Esophagus squamous epithelium (tissue), 5 donors: ENCODE data around the gene ECEL1. TPM values are rescaled to one million over a fixed set of nuclear protein-coding genes. Genes with fewer than 3 reads are reported as not detected.
A peak's percentile ranks its signal among the peaks of the same experiment; 100 is the strongest.

ENCODE experiments used
- DNase-seq: peaks from one replicate; lab custom pipeline; 2025; lab: John Stamatoyannopoulos, UW
- H3K27ac ChIP-seq, 4 donors: fragments of 200-600 bp; sonication (generic); one replicate each; pipeline ENCODE4 v1.5.1; 2016 to 2019; ENCODE audit warnings: mild to moderate bottlenecking in 1 of 4
- H3K27me3 ChIP-seq, 4 donors: fragments of 200-600 bp; sonication (generic); 1 replicate in 3 of 4; 2 replicates in 1 of 4; pipeline versions ENCODE4 v1.5.1 to v1.6.0; 2017 to 2021; ENCODE audit warnings: antibody characterized with exemption in 1 of 4
- H3K36me3 ChIP-seq, 3 donors: fragments of 200-600 bp; sonication (generic); one replicate each; pipeline ENCODE4 v1.5.1; 2016 to 2019
- H3K4me1 ChIP-seq, 3 donors: fragments of 200-600 bp; sonication (generic); one replicate each; pipeline ENCODE4 v1.5.1; 2017 to 2019
- H3K4me3 ChIP-seq, 4 donors: fragments of 200-600 bp; sonication (generic); 1 replicate in 3 of 4; 2 replicates in 1 of 4; pipeline ENCODE4 v1.5.1; 2016 to 2019; ENCODE audit warnings: mild to moderate bottlenecking in 2 of 4, moderate library complexity in 1 of 4
- H3K9me3 ChIP-seq, 3 donors: fragments of 200-600 bp; sonication (generic); one replicate each; pipeline ENCODE4 v1.5.1; 2016 to 2019
- POLR2A ChIP-seq, 4 donors: fragments of 450-650 bp; IDR thresholded peaks; one replicate each; pipeline ENCODE4 v1.6.1; 2017; ENCODE audit warnings: antibody characterized with exemption in 4 of 4, mild to moderate bottlenecking in 4 of 4, moderate library complexity in 3 of 4
- WGBS, 2 donors: methylation state at CpG; one replicate each; pipeline ENCODE4 v1.1.5; 2018; 5-methylcytosine and 5-hydroxymethylcytosine counted together
- intact Hi-C: fragments of 100-400 bp; cut with DNase I; formaldehyde crosslinking; loops from one replicate; pipeline ENCODE4 v1.15.0; 2022
- total RNA-seq, 4 donors: library from RNA; depleted of rRNA; stranded (reverse); fragments of >200 nt; gene quantifications; one replicate each; pipeline ENCODE4 v1.1.0, GENCODE V29; 2016
- TF ChIP-seq, protein P1 (sequence below), 6 experiments: fragments of 450-650 bp in 4 of 6; fragments of 200-600 bp in 2 of 6; sonication (generic) in 2 of 6; IDR thresholded peaks; one replicate each; pipeline ENCODE4 v1.5.1; 2016 to 2019; ENCODE audit warnings: antibody characterized with exemption in 6 of 6, mild to moderate bottlenecking in 4 of 6, moderate library complexity in 4 of 6
- donor health status: DM: yes; HTN: yes; CAD: no.

Gene ECEL1
- total RNA-seq, 4 donors from 2014 or later: 0.19 TPM; not detected in 3

DNA sequence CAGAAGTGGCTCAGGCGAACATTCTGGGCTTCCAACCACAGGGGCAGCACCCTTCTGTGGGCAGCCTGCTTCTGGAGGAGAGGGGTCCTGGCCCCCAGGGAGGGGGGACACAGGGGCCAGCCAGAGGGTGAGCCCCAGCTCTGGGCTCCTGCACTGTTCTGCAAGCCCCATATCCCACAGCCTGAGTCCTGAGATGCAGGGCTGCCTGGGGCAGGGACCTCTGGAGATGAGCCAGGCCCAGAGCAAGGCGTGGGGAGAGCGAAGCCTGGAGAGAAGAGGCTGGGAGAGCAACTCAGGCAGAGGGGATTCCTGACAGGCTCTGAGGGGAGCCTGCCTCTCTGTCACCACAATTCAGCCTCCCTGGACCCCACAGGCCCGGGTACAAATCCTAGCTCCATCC, 19.1 kb upstream of the ECEL1 start:
- intact Hi-C loops: no loop called here
- Histone ChIP-seq H3K4me3 (no peak overlapping the region), H3K9me3 (no peaks in the 10 kb centered on the region), H3K27ac (no peak overlapping the region), H3K27me3 (peaks cover 0 to 87% (median 7%) of the 10 kb centered on the region in 4 donors), H3K36me3 (no peaks in the 10 kb centered on the region), H3K4me1 (peaks cover 3 to 19% (median 10%) of the 10 kb centered on the region in 3 donors)
- no peak for TF ChIP-seq POLR2A (IDR thresholded peaks at IDR 0.05)
- TF ChIP-seq, protein P1, sequence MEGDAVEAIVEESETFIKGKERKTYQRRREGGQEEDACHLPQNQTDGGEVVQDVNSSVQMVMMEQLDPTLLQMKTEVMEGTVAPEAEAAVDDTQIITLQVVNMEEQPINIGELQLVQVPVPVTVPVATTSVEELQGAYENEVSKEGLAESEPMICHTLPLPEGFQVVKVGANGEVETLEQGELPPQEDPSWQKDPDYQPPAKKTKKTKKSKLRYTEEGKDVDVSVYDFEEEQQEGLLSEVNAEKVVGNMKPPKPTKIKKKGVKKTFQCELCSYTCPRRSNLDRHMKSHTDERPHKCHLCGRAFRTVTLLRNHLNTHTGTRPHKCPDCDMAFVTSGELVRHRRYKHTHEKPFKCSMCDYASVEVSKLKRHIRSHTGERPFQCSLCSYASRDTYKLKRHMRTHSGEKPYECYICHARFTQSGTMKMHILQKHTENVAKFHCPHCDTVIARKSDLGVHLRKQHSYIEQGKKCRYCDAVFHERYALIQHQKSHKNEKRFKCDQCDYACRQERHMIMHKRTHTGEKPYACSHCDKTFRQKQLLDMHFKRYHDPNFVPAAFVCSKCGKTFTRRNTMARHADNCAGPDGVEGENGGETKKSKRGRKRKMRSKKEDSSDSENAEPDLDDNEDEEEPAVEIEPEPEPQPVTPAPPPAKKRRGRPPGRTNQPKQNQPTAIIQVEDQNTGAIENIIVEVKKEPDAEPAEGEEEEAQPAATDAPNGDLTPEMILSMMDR (IDR thresholded peaks at IDR 0.05): no peak
- DNase-seq: no peak
- 88% methylated on average over 2 of the region's 4 CpGs; no CpG with 5 or more reads in 1 of the 2 donors for WGBS, 2 donors

DNA sequence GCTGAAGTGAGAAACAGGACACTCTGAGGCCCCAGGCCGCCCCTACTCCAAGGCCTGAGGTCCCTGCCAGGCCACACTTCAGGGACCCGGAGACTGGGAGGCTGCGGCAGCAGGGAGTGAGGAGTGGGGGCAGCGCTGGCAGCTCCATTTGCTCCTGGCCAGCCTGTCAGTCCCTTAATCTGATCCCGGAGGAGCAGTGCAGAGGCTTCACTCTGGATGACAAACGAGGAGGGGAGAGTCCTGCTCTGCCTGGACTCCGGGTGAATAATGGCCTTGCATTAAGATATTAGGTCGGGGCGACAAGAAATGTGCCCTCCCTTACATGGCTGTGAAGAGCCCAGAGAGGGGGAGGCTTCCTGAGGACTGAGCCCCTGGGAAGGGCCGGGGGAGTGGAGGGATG, 18.2 kb upstream of the ECEL1 start:
- H3K9me3 ChIP-seq: no peaks in the 10 kb centered on the region
- WGBS, 2 donors: 60% methylated on average over 2 of the region's 10 CpGs; no CpG with 5 or more reads in 1 of the 2 donors
- H3K27me3 ChIP-seq: peaks cover 0 to 87% (median 7%) of the 10 kb centered on the region in 4 donors
- no peaks in the 10 kb centered on the region for H3K36me3 ChIP-seq
- no peak overlapping the region for H3K27ac ChIP-seq
- TF ChIP-seq, protein P1 (IDR thresholded peaks at IDR 0.05): no peak
- no peak for TF ChIP-seq POLR2A (IDR thresholded peaks at IDR 0.05)
- no peak overlapping the region for H3K4me3 ChIP-seq
- DNase-seq: no peak
- peaks cover 3 to 19% (median 10%) of the 10 kb centered on the region in 3 donors for H3K4me1 ChIP-seq
- intact Hi-C loops: no loop called here

DNA sequence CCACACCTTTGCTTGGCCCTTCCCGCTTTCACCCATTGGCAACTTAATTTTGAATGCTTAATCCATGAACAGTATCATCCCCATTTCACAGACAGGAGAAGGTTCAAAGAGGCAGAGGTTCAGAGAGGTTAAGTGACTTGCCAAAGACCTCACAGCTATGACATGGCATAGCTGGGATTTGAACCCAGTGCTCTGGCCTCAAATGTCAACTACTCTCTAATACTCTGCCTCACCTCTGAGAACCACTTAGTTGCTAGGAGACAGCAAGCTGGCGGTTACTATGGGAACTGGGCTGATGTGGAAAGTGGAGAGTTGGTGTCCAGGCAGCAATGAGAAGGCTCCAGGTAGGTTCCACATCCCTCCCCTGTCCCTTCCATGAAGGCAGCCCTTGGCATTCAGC, 16.8 kb upstream of the ECEL1 start:
- whole genome bisulfite sequencing, 2 donors: 57 to 100% methylated on average over 1 to 2 of the region's 2 CpGs
- no peak for DNase-seq
- no peaks in the 10 kb centered on the region for H3K9me3 ChIP-seq
- H3K36me3 ChIP-seq: no peaks in the 10 kb centered on the region
- no peak overlapping the region for H3K27ac ChIP-seq
- peaks cover 3 to 19% (median 10%) of the 10 kb centered on the region in 3 donors for H3K4me1 ChIP-seq
- intact Hi-C loops: no loop called here
- peaks cover 0 to 94% (median 7%) of the 10 kb centered on the region in 4 donors for H3K27me3 ChIP-seq
- no peak for TF ChIP-seq POLR2A (IDR thresholded peaks at IDR 0.05)
- TF ChIP-seq, protein P1 (IDR thresholded peaks at IDR 0.05): no peak
- H3K4me3 ChIP-seq: no peak overlapping the region

DNA sequence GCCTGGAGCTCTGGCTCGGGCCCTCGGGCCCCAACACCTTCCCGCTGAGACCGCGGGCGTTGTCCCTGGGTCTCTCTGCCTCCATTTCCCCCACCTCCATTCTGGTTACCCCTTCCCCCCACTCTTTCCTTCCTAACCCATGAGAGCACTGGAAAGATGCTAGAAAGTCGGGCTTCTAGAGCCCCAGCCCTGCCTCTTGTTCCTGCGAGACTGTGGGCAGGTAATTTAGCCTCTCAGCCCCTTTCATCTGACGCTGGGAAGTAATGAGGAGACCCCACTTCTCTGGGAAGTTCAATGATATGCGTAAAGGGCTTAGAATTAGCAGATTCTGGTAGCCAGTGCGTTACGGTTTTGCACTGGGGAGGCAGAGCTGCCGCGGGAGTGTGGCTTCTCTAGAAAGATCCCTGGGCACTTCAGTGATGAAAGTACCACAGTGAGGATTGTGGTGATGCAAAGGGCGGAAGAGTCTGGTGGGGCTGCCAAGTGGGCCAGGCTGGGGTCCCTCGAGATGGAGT, 16.2 kb upstream of the ECEL1 start:
- peak overlapping the region in 2 of 4 donors; percentile 47 to 69 for H3K4me3 ChIP-seq

More for the DNA sequence above, 16.2 kb upstream of the ECEL1 start:
- Histone ChIP-seq H3K27me3 (peaks cover 0 to 99% (median 7%) of the 10 kb centered on the region in 4 donors), H3K27ac (no peak overlapping the region), H3K36me3 (no peaks in the 10 kb centered on the region), H3K4me1 (peaks cover 3 to 19% (median 10%) of the 10 kb centered on the region in 3 donors), H3K9me3 (no peaks in the 10 kb centered on the region)
- intact Hi-C loops: no loop called here
- 21 to 35% methylated on average over 9 to 13 of the region's 16 CpGs for WGBS, 2 donors
- DNase-seq: no peak
- TF ChIP-seq POLR2A (IDR thresholded peaks at IDR 0.05): no peak
- TF ChIP-seq, protein P1 (IDR thresholded peaks at IDR 0.05): no peak
